SK-N-SH (cell line): Measurements from ENCODE around the gene AIF1L. TPM values are rescaled to one million over a fixed set of nuclear protein-coding genes. Genes with fewer than 3 reads are reported as not detected.

Source experiments
- CTCF ChIA-PET: fragments of 300-600, 350-600 bp; formaldehyde crosslinking; extraction: SDS; loops from one replicate; lab custom pipeline; 2021; lab: Yijun Ruan, JAX
- POLR2A ChIA-PET: fragments of 350-600 bp; sonication (Branson Sonifier 250); formaldehyde crosslinking; extraction: SDS; loops from one replicate; lab custom pipeline; 2020; ENCODE audit warnings: antibody characterized with exemption, inconsistent platforms; lab: Yijun Ruan, JAX
- DNase-seq: peaks from one replicate; pipeline ENCODE4 v3.0.0; 2012
- H2AFZ ChIP-seq: fragments of 200-600 bp; sonication (generic); 2 replicates; pipeline ENCODE4 v1.8.1; 2016; ENCODE audit warnings: antibody characterized with exemption, mild to moderate bottlenecking, low read depth
- H3F3A ChIP-seq: fragments of 200-600 bp; sonication (generic); replicated peaks from 2 replicates; pipeline ENCODE3; 2016; ENCODE audit warnings: antibody characterized with exemption, mild to moderate bottlenecking; ENCODE audit not compliant: insufficient read depth
- H3K27ac ChIP-seq, 2 experiments: fragments of 200-500 bp in 1 of 2; fragments of 200-600 bp in 1 of 2; sonication (Bioruptor generic) in 1 of 2; sonication (generic), shearing (Covaris generic) in 1 of 2; 2 replicates each; pipeline versions ENCODE4 v1.5.1 to v1.6.1; 2014 to 2016; ENCODE audit warnings: low read depth in 2 of 2, inconsistent platforms in 1 of 2, low read length in 1 of 2, mild to moderate bottlenecking in 1 of 2, mixed read lengths in 1 of 2
- H3K27me3 ChIP-seq: fragments of 200-600 bp; sonication (generic), shearing (Covaris generic); 2 replicates; pipeline ENCODE4 v1.6.1; 2016; ENCODE audit warnings: mixed run types; ENCODE audit not compliant: insufficient read depth
- H3K36me3 ChIP-seq, 2 experiments: fragments of 200-500 bp in 1 of 2; fragments of 200-600 bp in 1 of 2; sonication (Bioruptor generic) in 1 of 2; sonication (generic) in 1 of 2; replicated peaks in 1 of 2; 2 replicates each; pipeline versions ENCODE3 to v1.5.1; 2014 to 2016; ENCODE audit warnings: low read length in 1 of 2, mild to moderate bottlenecking in 1 of 2; ENCODE audit not compliant: insufficient read depth in 2 of 2, control insufficient read depth in 1 of 2
- H3K4me1 ChIP-seq, 2 experiments: fragments of 200-500 bp in 1 of 2; fragments of 200-600 bp in 1 of 2; sonication (Bioruptor generic) in 1 of 2; sonication (generic), shearing (Covaris generic) in 1 of 2; 2 replicates each; pipeline versions ENCODE4 v1.5.1 to v1.6.1; 2014 to 2016; ENCODE audit warnings: low read depth in 1 of 2, low read length in 1 of 2, mixed run types in 1 of 2; ENCODE audit not compliant: insufficient read depth in 2 of 2, control insufficient read depth in 1 of 2
- H3K4me2 ChIP-seq: fragments of 200-600 bp; sonication (generic), shearing (Covaris generic); 2 replicates; pipeline ENCODE4 v1.6.1; 2017; ENCODE audit warnings: mixed run types
- H3K4me3 ChIP-seq, 2 experiments: fragments of 200-500 bp in 1 of 2; fragments of 200-600 bp in 1 of 2; sonication (Bioruptor generic) in 1 of 2; sonication (generic), shearing (Covaris generic) in 1 of 2; 2 replicates each; pipeline versions ENCODE4 v1.5.1 to v1.8.1; 2014 to 2016; ENCODE audit warnings: low read depth in 2 of 2, inconsistent platforms in 1 of 2, low read length in 1 of 2, mild to moderate bottlenecking in 1 of 2, mixed read lengths in 1 of 2, moderate library complexity in 1 of 2
- H3K79me2 ChIP-seq: fragments of 200-600 bp; sonication (generic); 2 replicates; pipeline ENCODE4 v1.8.1; 2017; ENCODE audit warnings: mild to moderate bottlenecking; ENCODE audit not compliant: insufficient read depth
- H3K9ac ChIP-seq: fragments of 200-600 bp; sonication (generic); 2 replicates; pipeline ENCODE4 v1.6.1; 2017; ENCODE audit warnings: mixed run types
- H3K9me2 ChIP-seq: fragments of 200-600 bp; sonication (generic); 2 replicates; pipeline ENCODE4 v1.6.1; 2017; ENCODE audit warnings: mixed run types
- H3K9me3 ChIP-seq: fragments of 200-600 bp; sonication (generic); 2 replicates; pipeline ENCODE4 v1.6.1; 2017; ENCODE audit warnings: mixed run types, mild to moderate bottlenecking, moderate library complexity
- H4K20me1 ChIP-seq: fragments of 200-600 bp; sonication (generic); 2 replicates; pipeline ENCODE4 v1.6.1; 2017; ENCODE audit warnings: mild to moderate bottlenecking, mixed run types; ENCODE audit not compliant: insufficient read depth
- CTCF ChIP-seq: fragments of 200-600 bp; sonication (generic); IDR thresholded peaks from 2 replicates; pipeline ENCODE4 v1.6.1; 2017; ENCODE audit warnings: antibody characterized with exemption, mild to moderate bottlenecking, moderate library complexity
- EP300 ChIP-seq, 2 experiments: IDR thresholded peaks; 2 replicates each; pipeline versions ENCODE4 v1.4.0 to v1.6.1; 2012; ENCODE audit warnings: borderline replicate concordance in 1 of 2, low read depth in 1 of 2, low read length in 1 of 2
- EZH2phosphoT487 ChIP-seq: fragments of 200-600 bp; sonication (generic); IDR thresholded peaks from 2 replicates; pipeline ENCODE4 v1.6.1; 2017; ENCODE audit warnings: low read depth, mixed run types, mild to moderate bottlenecking, antibody characterized with exemption, moderate library complexity, borderline replicate concordance
- FOXJ3 ChIP-seq: sonication (generic); formaldehyde crosslinking; IDR thresholded peaks from 2 replicates; pipeline ENCODE4 v1.5.1; 2020; ENCODE audit warnings: mild to moderate bottlenecking, missing genetic modification reagents
- FOXM1 ChIP-seq: IDR thresholded peaks from 2 replicates; pipeline ENCODE4 v1.4.0; 2012; ENCODE audit warnings: low read depth, mild to moderate bottlenecking
- GABPA ChIP-seq: IDR thresholded peaks from 2 replicates; pipeline ENCODE4 v1.4.0; 2012; ENCODE audit warnings: low read depth, mild to moderate bottlenecking
- GATA2 ChIP-seq: sonication (generic); formaldehyde crosslinking; IDR thresholded peaks from 2 replicates; pipeline ENCODE4 v1.5.0; 2020; ENCODE audit warnings: mild to moderate bottlenecking, missing genetic modification reagents
- IRF3 ChIP-seq: fragments of 150-350 bp; IDR thresholded peaks from 2 replicates; pipeline ENCODE4 v1.6.1; 2016; ENCODE audit warnings: mild to moderate bottlenecking, low read depth, low read length
- JUND ChIP-seq: IDR thresholded peaks from 2 replicates; pipeline ENCODE4 v1.4.0; 2012
- MAX ChIP-seq: IDR thresholded peaks from 2 replicates; pipeline ENCODE4 v1.4.0; 2012; ENCODE audit warnings: low read depth
- MEF2A ChIP-seq: IDR thresholded peaks from 2 replicates; pipeline ENCODE4 v1.4.0; 2012; ENCODE audit warnings: low read depth, borderline replicate concordance
- MXI1 ChIP-seq: IDR thresholded peaks from 2 replicates; pipeline ENCODE4 v1.6.1; 2012; ENCODE audit warnings: mild to moderate bottlenecking, low read depth, low read length, improper control_type of control experiment
- RCOR1 ChIP-seq: fragments of 150-350 bp; IDR thresholded peaks from 2 replicates; pipeline ENCODE4 v1.6.1; 2017; ENCODE audit warnings: antibody characterized with exemption, low read length
- RFX5 ChIP-seq: IDR thresholded peaks from 2 replicates; pipeline ENCODE4 v1.6.1; 2012; ENCODE audit warnings: mild to moderate bottlenecking, improper control_type of control experiment, low read length
- SIN3A ChIP-seq: IDR thresholded peaks from 2 replicates; pipeline ENCODE4 v1.6.1; 2012; ENCODE audit warnings: low read depth, mild to moderate bottlenecking, low read length, moderate library complexity, borderline replicate concordance
- TAF1 ChIP-seq: IDR thresholded peaks from 2 replicates; pipeline ENCODE4 v1.6.1; 2012; ENCODE audit warnings: low read depth, mild to moderate bottlenecking, low read length, moderate library complexity, borderline replicate concordance
- USF1 ChIP-seq: IDR thresholded peaks from 2 replicates; pipeline ENCODE4 v1.4.0; 2012; ENCODE audit warnings: low read depth, borderline replicate concordance
- USF2 ChIP-seq: fragments of 150-350 bp; IDR thresholded peaks from 2 replicates; pipeline ENCODE4 v1.6.1; 2017; ENCODE audit warnings: antibody characterized with exemption, low read length, low read depth, borderline replicate concordance
- ZBTB33 ChIP-seq: IDR thresholded peaks from 2 replicates; pipeline ENCODE4 v1.4.0; 2012; ENCODE audit warnings: low read depth, borderline replicate concordance
- WGBS: methylation state at CpG from one replicate; pipeline ENCODE4 v1.1.6; 2017; ENCODE audit warnings: low lambda C conversion rate; 5-methylcytosine and 5-hydroxymethylcytosine counted together
- polyA plus RNA-seq, 3 experiments: library from polyadenylated mRNA; depleted of rRNA; stranded (reverse); fragments of >200 nt; gene quantifications; 2 replicates each; pipeline ENCODE4 v1.2.3, GENCODE V29; 2012

The AIF1L gene
- polyA plus RNA-seq, 1 of the 3 experiments (the other 2 are of a cell fraction): 0.26 TPM

GRCh38 chr9:131111186-131111853 is 15.0 kb downstream of the AIF1L start:
- Histone ChIP-seq H4K20me1 (no peaks in the 10 kb centered on the region), H3K36me3 (no peaks in the 10 kb centered on the region), H3K79me2 (no peaks in the 10 kb centered on the region), H3K27ac (no peak overlapping the region), H3K9me3 (no peaks in the 10 kb centered on the region), H3K4me2 (no peak overlapping the region), H3K9me2 (no peaks in the 10 kb centered on the region), H3K4me1 (no peaks in the 10 kb centered on the region), H3K4me3 (no peak overlapping the region), H3K9ac (no peak overlapping the region), H3F3A (no peaks in the 10 kb centered on the region), H3K27me3 (no peaks in the 10 kb centered on the region; the same call in 1 of the 2 replicates), H2AFZ (no peak overlapping the region)
- CTCF ChIA-PET: interaction anchor here (1.2 kb wide), 1 partner anchor 50 kb away, joined by 3 read pairs; no protein-coding TSS in a partner anchor
- DNase-seq: no peak
- TF ChIP-seq GABPA (no peak), RCOR1 (no peak), MAX (no peak), CTCF (no peak), FOXJ3 (CRISPR knock-in tag) (no peak), ZBTB33 (no peak), JUND (no peak), EZH2phosphoT487 (no peak), RFX5 (no peak), USF2 (no peak), EP300 (IDR thresholded peaks at IDR 0.05; ENCODE audit: borderline replicate concordance in 1 of 2, low read depth in 1 of 2, low read length in 1 of 2) (no peak), MXI1 (no peak), USF1 (no peak), TAF1 (no peak), FOXM1 (no peak), MEF2A (no peak), IRF3 (no peak), GATA2 (CRISPR knock-in tag) (no peak), SIN3A (no peak)
- POLR2A ChIA-PET: no interaction called here
- 54% methylated on average over 8 of the region's 10 CpGs for WGBS
